Kidney glomerular epithelial cell (primary cell): ENCODE data around the gene KRTAP26-1.

ENCODE experiments used
- DNase-seq: peaks from one replicate; lab custom pipeline; 2025; lab: John Stamatoyannopoulos, UW

The KRTAP26-1 gene

GRCh38 chr21:30320215-30320614, at the start of gene KRTAP26-1:
Gene KRTAP26-1 (minus strand): TSS chr21:30320315. CDS start chr21:30320035, 280 bp downstream.
- DNase-seq, result no peak

- DNase-seq, result no peak
Observed at GRCh38 chr21:30355906-30356305, 35.8 kb upstream of the KRTAP26-1 start.

- no peak for DNase-seq
Observed at GRCh38 chr21:30354308-30355005, 34.3 kb upstream of the KRTAP26-1 start.

- DNase-seq, result no peak
Observed at GRCh38 chr21:30351534-30351933, 31.4 kb upstream of the KRTAP26-1 start.

GRCh38 chr21:30349572-30349971, 29.5 kb upstream of the KRTAP26-1 start:
- DNase-seq, result no peak

GRCh38 chr21:30348506-30348905, 28.4 kb upstream of the KRTAP26-1 start, which contains the start of gene KRTAP23-1:
Gene KRTAP23-1 (minus strand): TSS chr21:30348606. CDS start chr21:30348606, 0 bp downstream.
- DNase-seq, result no peak

GRCh38 chr21:30345014-30345413, 24.9 kb upstream of the KRTAP26-1 start:
- no peak for DNase-seq

- DNase-seq, result no peak
Observed at GRCh38 chr21:30340714-30341573, 20.8 kb upstream of the KRTAP26-1 start.

GRCh38 chr21:30338717-30339116, 18.6 kb upstream of the KRTAP26-1 start:
- DNase-seq, result no peak

GRCh38 chr21:30337772-30338171, 17.7 kb upstream of the KRTAP26-1 start:
- no peak for DNase-seq

- no peak for DNase-seq
Observed at GRCh38 chr21:30337276-30337744, 17.2 kb upstream of the KRTAP26-1 start, which contains the start of gene KRTAP27-1. Gene KRTAP27-1 (minus strand): TSS chr21:30337694. CDS start chr21:30337668, 26 bp downstream.

GRCh38 chr21:30336596-30336995, 16.5 kb upstream of the KRTAP26-1 start:
- no peak for DNase-seq

- DNase-seq, result no peak
Observed at GRCh38 chr21:30333736-30334135, 13.6 kb upstream of the KRTAP26-1 start.

- no peak for DNase-seq
Observed at GRCh38 chr21:30332681-30333080, 12.6 kb upstream of the KRTAP26-1 start.

- no peak for DNase-seq
Observed at GRCh38 chr21:30329203-30329875, 9.2 kb upstream of the KRTAP26-1 start.

GRCh38 chr21:30326390-30326789, 6.3 kb upstream of the KRTAP26-1 start:
- DNase-seq, result no peak

- no peak for DNase-seq
Observed at GRCh38 chr21:30315701-30316100, 4.4 kb downstream of the KRTAP26-1 start.

GRCh38 chr21:30306884-30307283, 13.2 kb downstream of the KRTAP26-1 start:
- DNase-seq, result no peak

- DNase-seq, result no peak
Observed at GRCh38 chr21:30305136-30305535, 15.0 kb downstream of the KRTAP26-1 start.

- DNase-seq, result no peak
Observed at GRCh38 chr21:30289215-30289614, 30.9 kb downstream of the KRTAP26-1 start, which contains the start of gene KRTAP25-1. Gene KRTAP25-1 (minus strand): TSS chr21:30289514. CDS start chr21:30289490, 24 bp downstream.

GRCh38 chr21:30282850-30283249, 37.3 kb downstream of the KRTAP26-1 start, which contains the start of gene KRTAP24-1:
Gene KRTAP24-1 (minus strand): TSS chr21:30282950. CDS start chr21:30282932, 18 bp downstream.
- no peak for DNase-seq

- DNase-seq, result no peak
Observed at GRCh38 chr21:30271611-30272010, 48.5 kb downstream of the KRTAP26-1 start.
